Endothelial cell (in vitro differentiated cells): Measurements from ENCODE around the gene SETD2. TPM values are rescaled to one million over a fixed set of nuclear protein-coding genes. Genes with fewer than 3 reads are reported as not detected.
"Not testable (repeated sequence)": the region's sequence is repeated elsewhere in the genome, so short reads cannot be mapped to it uniquely, and the experiment has no call there.

Experiments
- DNase-seq: peaks from one replicate; pipeline ENCODE4 v3.0.0; 2021; ENCODE audit warnings: low spot score
- H3K27ac Mint-ChIP-seq: one replicate; pipeline ENCODE4 v1.8.0; 2021; ENCODE audit warnings: mixed read lengths, inconsistent platforms; ENCODE audit not compliant: unreplicated experiment
- H3K27me3 Mint-ChIP-seq: one replicate; pipeline ENCODE4 v1.8.0; 2021; ENCODE audit warnings: mild to moderate bottlenecking, moderate library complexity, mixed read lengths, inconsistent platforms; ENCODE audit not compliant: unreplicated experiment
- H3K36me3 Mint-ChIP-seq: one replicate; pipeline ENCODE4 v1.8.0; 2021; ENCODE audit warnings: mild to moderate bottlenecking, low read depth, mixed read lengths, inconsistent platforms; ENCODE audit not compliant: unreplicated experiment
- H3K4me1 Mint-ChIP-seq: one replicate; pipeline ENCODE4 v1.8.0; 2021; ENCODE audit warnings: mild to moderate bottlenecking, mixed read lengths, inconsistent platforms; ENCODE audit not compliant: unreplicated experiment
- H3K4me3 Mint-ChIP-seq: one replicate; pipeline ENCODE4 v1.8.0; 2021; ENCODE audit warnings: mild to moderate bottlenecking, mixed read lengths, inconsistent platforms; ENCODE audit not compliant: unreplicated experiment
- H3K9me3 Mint-ChIP-seq: one replicate; pipeline ENCODE4 v1.8.0; 2021; ENCODE audit warnings: mixed read lengths, inconsistent platforms; ENCODE audit not compliant: unreplicated experiment
- CTCF ChIP-seq: fragments of 200-600 bp; sonication (generic); IDR thresholded peaks from one replicate; pipeline ENCODE4 v1.5.0; 2021; ENCODE audit warnings: antibody characterized with exemption; ENCODE audit not compliant: unreplicated experiment
- total RNA-seq: library from RNA; stranded (reverse); fragmentation: NEBNext Ultra II Directional; extraction: Animal tissue kit (Norgen Biotek cat#: 25700); gene quantifications from one replicate; pipeline ENCODE4 v1.2.1, GENCODE V29; 2021; ENCODE audit not compliant: unreplicated experiment

SETD2 gene
- total RNA-seq, 1 donor from 2014 or later: 51.4 TPM

- Mint-ChIP-seq H3K9me3 (no peaks in the 10 kb centered on the region), H3K27ac (no peak overlapping the region), H3K27me3 (no peaks in the 10 kb centered on the region), H3K36me3 (no peaks in the 10 kb centered on the region), H3K4me3 (no peak overlapping the region), H3K4me1 (peaks cover 16% of the 10 kb centered on the region)
- no peak for DNase-seq
- no peak for TF ChIP-seq CTCF
Observed at GRCh38 chr3:47149339-47149933, 14.5 kb downstream of the SETD2 start.

GRCh38 chr3:47145272-47145671 lies 18.6 kb downstream of the SETD2 start:
- no peaks in the 10 kb centered on the region for H3K9me3 Mint-ChIP-seq
- no peak for DNase-seq
- H3K4me1 Mint-ChIP-seq: peaks cover 7% of the 10 kb centered on the region
- no peak overlapping the region for H3K4me3 Mint-ChIP-seq
- H3K27ac Mint-ChIP-seq: no peak overlapping the region
- no peaks in the 10 kb centered on the region for H3K36me3 Mint-ChIP-seq
- H3K27me3 Mint-ChIP-seq: no peaks in the 10 kb centered on the region
- no peak for TF ChIP-seq CTCF

- no peaks in the 10 kb centered on the region for H3K27me3 Mint-ChIP-seq
- no peak for TF ChIP-seq CTCF
- no peak for DNase-seq
- no peak overlapping the region for H3K4me3 Mint-ChIP-seq
- H3K9me3 Mint-ChIP-seq: no peaks in the 10 kb centered on the region
- no peak overlapping the region for H3K27ac Mint-ChIP-seq
- no peaks in the 10 kb centered on the region for H3K36me3 Mint-ChIP-seq
- H3K4me1 Mint-ChIP-seq: peaks cover 2% of the 10 kb centered on the region
Observed at GRCh38 chr3:47143068-47143467, 20.8 kb downstream of the SETD2 start.

- H3K36me3 Mint-ChIP-seq, H3K4me1 Mint-ChIP-seq, H3K27me3 Mint-ChIP-seq, H3K27ac Mint-ChIP-seq, H3K9me3 Mint-ChIP-seq, H3K4me3 Mint-ChIP-seq, DNase-seq: not testable (repeated sequence)
Observed at GRCh38 chr3:47142536-47142935, 21.4 kb downstream of the SETD2 start.

- H3K36me3 Mint-ChIP-seq, H3K27me3 Mint-ChIP-seq, H3K27ac Mint-ChIP-seq, H3K4me1 Mint-ChIP-seq, DNase-seq, H3K9me3 Mint-ChIP-seq, H3K4me3 Mint-ChIP-seq: not testable (repeated sequence)
Observed at GRCh38 chr3:47140973-47141461, 22.9 kb downstream of the SETD2 start.

GRCh38 chr3:47140553-47140952 lies 23.4 kb downstream of the SETD2 start:
- H3K4me3 Mint-ChIP-seq, DNase-seq, H3K36me3 Mint-ChIP-seq, H3K27me3 Mint-ChIP-seq, H3K9me3 Mint-ChIP-seq, H3K27ac Mint-ChIP-seq: not testable (repeated sequence)
- H3K4me1 Mint-ChIP-seq: peaks cover 14% of the 10 kb centered on the region
